Panc1 (cell line): ENCODE results near the gene SCARB2. TPM values are rescaled to one million over a fixed set of nuclear protein-coding genes. Genes with fewer than 3 reads are reported as not detected.

Experiments used
- ATAC-seq: fragments of 200-7000 bp; cut with Tn5 transposase; 2 replicates; pipeline ENCODE4 v1.9.1; 2020; ENCODE audit warnings: mild to moderate bottlenecking, moderate library complexity
- BruUV-seq: library from RNA; stranded (reverse); fragments of 400-500 nt; replicated peaks from 2 replicates; lab custom pipeline; 2021; lab: Mats Ljungman, UMichigan
- CTCF ChIA-PET: fragments of 300-600 bp; sonication (Branson Sonifier 250); formaldehyde crosslinking; loops from one replicate; lab custom pipeline; 2022; ENCODE audit warnings: antibody characterized with exemption; lab: Charles Lee
- POLR2A ChIA-PET: fragments of 300-600 bp; sonication (Branson Sonifier 250); formaldehyde crosslinking; loops from one replicate; lab custom pipeline; 2022; ENCODE audit warnings: antibody characterized with exemption; lab: Charles Lee
- DNase-seq: peaks from one replicate; pipeline ENCODE4 v3.0.0-alpha.2; 2010; ENCODE audit warnings: low read depth, low spot score
- H3K27ac ChIP-seq: 2 replicates; pipeline ENCODE4 v1.5.1; 2011; ENCODE audit warnings: mild to moderate bottlenecking, low read length, inconsistent platforms
- H3K27me3 ChIP-seq: fragments of 200-500 bp; sonication (Bioruptor generic); 2 replicates; pipeline ENCODE4 v1.6.0; 2014; ENCODE audit warnings: low read length, inconsistent platforms; ENCODE audit not compliant: control insufficient read depth, insufficient read depth
- H3K36me3 ChIP-seq: fragments of 200-500 bp; sonication (Bioruptor generic); 2 replicates; pipeline ENCODE4 v1.5.1; 2014; ENCODE audit warnings: inconsistent platforms, mild to moderate bottlenecking, low read length, moderate library complexity; ENCODE audit not compliant: control insufficient read depth, insufficient read depth
- H3K4me1 ChIP-seq: 2 replicates; pipeline ENCODE4 v1.5.1; 2011; ENCODE audit warnings: inconsistent platforms, mild to moderate bottlenecking, low read length, moderate library complexity; ENCODE audit not compliant: control insufficient read depth, insufficient read depth
- H3K4me3 ChIP-seq, 2 experiments: 2 replicates each; pipeline ENCODE4 v1.5.1; 2011 to 2012; ENCODE audit warnings: low read depth in 2 of 2, low read length in 2 of 2, mild to moderate bottlenecking in 2 of 2, inconsistent platforms in 1 of 2, moderate library complexity in 1 of 2
- H3K9me3 ChIP-seq: fragments of 200-500 bp; sonication (Bioruptor generic); 2 replicates; pipeline ENCODE4 v1.5.1; 2014; ENCODE audit warnings: low read depth, mild to moderate bottlenecking, inconsistent platforms, low read length, moderate library complexity; ENCODE audit not compliant: control insufficient read depth, insufficient read depth
- POLR2AphosphoS5 ChIP-seq: IDR thresholded peaks from 2 replicates; pipeline ENCODE4 v1.6.1; 2012; ENCODE audit warnings: mild to moderate bottlenecking, low read depth, low read length, moderate library complexity
- SIN3A ChIP-seq: IDR thresholded peaks from 2 replicates; pipeline ENCODE4 v1.6.1; 2012; ENCODE audit warnings: low read depth, mild to moderate bottlenecking, low read length, moderate library complexity, borderline replicate concordance; ENCODE audit not compliant: insufficient read depth
- TCF7L2 ChIP-seq: IDR thresholded peaks from 2 replicates; pipeline ENCODE4 v1.6.1; 2011; ENCODE audit warnings: mild to moderate bottlenecking, low read depth, low read length, inconsistent platforms
- in situ Hi-C: cut with HindIII; loops from 2 replicates; pipeline ENCODE4 v1.10.0; 2016; ENCODE audit warnings: low sequenced_read_pairs, low pct_unique_long_range_greater_than_20kb
- intact Hi-C: fragments of 100-400 bp; cut with micrococcal nuclease; formaldehyde crosslinking; loops from one replicate; pipeline ENCODE4 v1.10.0; 2022; ENCODE audit not compliant: unreplicated experiment
- total RNA-seq: library from RNA; stranded (reverse); gene quantifications from one replicate; pipeline ENCODE4 v1.2.1, GENCODE V29; 2021; ENCODE audit not compliant: unreplicated experiment
- TF ChIP-seq, protein P1 (sequence below): fragments of 450-650 bp; IDR thresholded peaks from 2 replicates; pipeline ENCODE4 v1.5.1; 2017; ENCODE audit warnings: mild to moderate bottlenecking
- TF ChIP-seq, protein P2 (sequence below), 2 experiments: IDR thresholded peaks; 2 replicates each; pipeline ENCODE4 v1.6.1; 2011 to 2012; ENCODE audit warnings: low read depth in 2 of 2, control low read depth in 1 of 2, low read length in 1 of 2, mild to moderate bottlenecking in 1 of 2, moderate library complexity in 1 of 2; ENCODE audit not compliant: insufficient read depth in 1 of 2

Gene SCARB2
- total RNA-seq, 1 experiment from 2014 or later, result 59.4 TPM

DNA sequence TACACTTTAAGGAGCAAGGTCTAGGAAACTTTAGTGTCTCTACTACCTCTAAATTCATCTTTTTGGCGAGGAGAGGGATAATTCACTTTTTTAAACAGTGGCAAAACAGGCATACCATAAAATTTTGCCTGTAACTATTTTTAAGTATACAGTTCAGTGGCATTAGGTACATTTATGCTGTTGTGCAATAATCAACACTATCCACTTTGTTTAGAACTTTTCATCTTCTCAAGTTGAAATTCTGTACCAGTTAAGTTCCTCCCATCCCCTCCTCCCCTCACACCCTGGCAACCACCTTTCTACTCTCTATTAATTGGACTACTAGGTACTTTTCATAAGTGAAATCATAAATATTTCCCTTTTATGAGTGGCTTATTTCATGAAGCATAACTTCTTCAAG lies 96.8 kb downstream of the SCARB2 start:
- Histone ChIP-seq H3K9me3 (no peaks in the 10 kb centered on the region), H3K27me3 (no peaks in the 10 kb centered on the region), H3K36me3 (peaks cover 13% of the 10 kb centered on the region), H3K27ac (no peak overlapping the region), H3K4me3 (no peak overlapping the region), H3K4me1 (no peaks in the 10 kb centered on the region)
- TF ChIP-seq SIN3A (no peak), POLR2AphosphoS5 (no peak), TCF7L2 (no peak)
- TF ChIP-seq, protein P1, sequence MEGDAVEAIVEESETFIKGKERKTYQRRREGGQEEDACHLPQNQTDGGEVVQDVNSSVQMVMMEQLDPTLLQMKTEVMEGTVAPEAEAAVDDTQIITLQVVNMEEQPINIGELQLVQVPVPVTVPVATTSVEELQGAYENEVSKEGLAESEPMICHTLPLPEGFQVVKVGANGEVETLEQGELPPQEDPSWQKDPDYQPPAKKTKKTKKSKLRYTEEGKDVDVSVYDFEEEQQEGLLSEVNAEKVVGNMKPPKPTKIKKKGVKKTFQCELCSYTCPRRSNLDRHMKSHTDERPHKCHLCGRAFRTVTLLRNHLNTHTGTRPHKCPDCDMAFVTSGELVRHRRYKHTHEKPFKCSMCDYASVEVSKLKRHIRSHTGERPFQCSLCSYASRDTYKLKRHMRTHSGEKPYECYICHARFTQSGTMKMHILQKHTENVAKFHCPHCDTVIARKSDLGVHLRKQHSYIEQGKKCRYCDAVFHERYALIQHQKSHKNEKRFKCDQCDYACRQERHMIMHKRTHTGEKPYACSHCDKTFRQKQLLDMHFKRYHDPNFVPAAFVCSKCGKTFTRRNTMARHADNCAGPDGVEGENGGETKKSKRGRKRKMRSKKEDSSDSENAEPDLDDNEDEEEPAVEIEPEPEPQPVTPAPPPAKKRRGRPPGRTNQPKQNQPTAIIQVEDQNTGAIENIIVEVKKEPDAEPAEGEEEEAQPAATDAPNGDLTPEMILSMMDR, result no peak
- TF ChIP-seq, protein P2, sequence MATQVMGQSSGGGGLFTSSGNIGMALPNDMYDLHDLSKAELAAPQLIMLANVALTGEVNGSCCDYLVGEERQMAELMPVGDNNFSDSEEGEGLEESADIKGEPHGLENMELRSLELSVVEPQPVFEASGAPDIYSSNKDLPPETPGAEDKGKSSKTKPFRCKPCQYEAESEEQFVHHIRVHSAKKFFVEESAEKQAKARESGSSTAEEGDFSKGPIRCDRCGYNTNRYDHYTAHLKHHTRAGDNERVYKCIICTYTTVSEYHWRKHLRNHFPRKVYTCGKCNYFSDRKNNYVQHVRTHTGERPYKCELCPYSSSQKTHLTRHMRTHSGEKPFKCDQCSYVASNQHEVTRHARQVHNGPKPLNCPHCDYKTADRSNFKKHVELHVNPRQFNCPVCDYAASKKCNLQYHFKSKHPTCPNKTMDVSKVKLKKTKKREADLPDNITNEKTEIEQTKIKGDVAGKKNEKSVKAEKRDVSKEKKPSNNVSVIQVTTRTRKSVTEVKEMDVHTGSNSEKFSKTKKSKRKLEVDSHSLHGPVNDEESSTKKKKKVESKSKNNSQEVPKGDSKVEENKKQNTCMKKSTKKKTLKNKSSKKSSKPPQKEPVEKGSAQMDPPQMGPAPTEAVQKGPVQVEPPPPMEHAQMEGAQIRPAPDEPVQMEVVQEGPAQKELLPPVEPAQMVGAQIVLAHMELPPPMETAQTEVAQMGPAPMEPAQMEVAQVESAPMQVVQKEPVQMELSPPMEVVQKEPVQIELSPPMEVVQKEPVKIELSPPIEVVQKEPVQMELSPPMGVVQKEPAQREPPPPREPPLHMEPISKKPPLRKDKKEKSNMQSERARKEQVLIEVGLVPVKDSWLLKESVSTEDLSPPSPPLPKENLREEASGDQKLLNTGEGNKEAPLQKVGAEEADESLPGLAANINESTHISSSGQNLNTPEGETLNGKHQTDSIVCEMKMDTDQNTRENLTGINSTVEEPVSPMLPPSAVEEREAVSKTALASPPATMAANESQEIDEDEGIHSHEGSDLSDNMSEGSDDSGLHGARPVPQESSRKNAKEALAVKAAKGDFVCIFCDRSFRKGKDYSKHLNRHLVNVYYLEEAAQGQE (IDR thresholded peaks at IDR 0.05; ENCODE audit: insufficient read depth in 1 of 2, low read depth in 2 of 2, low read length in 1 of 2), result no peak
- CTCF ChIA-PET, result no interaction called here
- DNase-seq (no peak), ATAC-seq (no peak)
- in situ Hi-C loops (no loop called here), intact Hi-C loops (no loop called here)
- BruUV-seq, result no TSS peak
- POLR2A ChIA-PET, result no interaction called here

Other genes with a start within 250 kb of the SCARB2 start
- 35.1 TPM for gene SDAD1, start 222.9 kb downstream of the SCARB2 start, total RNA-seq
- gene CXCL9, start 206.3 kb downstream of the SCARB2 start, total RNA-seq, result not detected
- gene CXCL10, start 190.3 kb downstream of the SCARB2 start, total RNA-seq, result not detected
- gene CXCL11, start 177.8 kb downstream of the SCARB2 start, total RNA-seq, result not detected
- gene ART3, start 139.1 kb downstream of the SCARB2 start, total RNA-seq, result not detected
- 32.1 TPM for gene NUP54, start 65.4 kb downstream of the SCARB2 start, total RNA-seq
- 0.72 TPM for gene FAM47E, start 37.9 kb upstream of the SCARB2 start, total RNA-seq
- gene STBD1, start 92.9 kb upstream of the SCARB2 start, total RNA-seq, result 4.9 TPM
- 0.28 TPM for gene CCDC158, start 207.3 kb upstream of the SCARB2 start, total RNA-seq
- 7.2 TPM for gene SHROOM3, start 221.4 kb upstream of the SCARB2 start, total RNA-seq